Peyer's patch (tissue), 4 donors: ENCODE results near the gene IMPDH2. TPM values are rescaled to one million over a fixed set of nuclear protein-coding genes. Genes with fewer than 3 reads are reported as not detected.
"Not testable (repeated sequence)": the region's sequence is repeated elsewhere in the genome, so short reads cannot be mapped to it uniquely, and the experiment has no call there.

ENCODE experiments used
- DNase-seq, 3 donors: peaks; one replicate each; pipeline ENCODE4 v3.0.0-alpha.2; 2017 to 2019
- H3K27ac ChIP-seq, 4 donors: fragments of 200-600 bp; sonication (generic); one replicate each; pipeline ENCODE4 v1.5.1; 2016 to 2019
- H3K27me3 ChIP-seq, 2 donors: fragments of 200-600 bp; sonication (generic); one replicate each; pipeline ENCODE4 v1.5.1; 2019
- H3K36me3 ChIP-seq, 3 donors: fragments of 200-600 bp; sonication (generic); one replicate each; pipeline ENCODE4 v1.5.1; 2016 to 2019
- H3K4me1 ChIP-seq, 4 donors: fragments of 200-600 bp; sonication (generic); one replicate each; pipeline ENCODE4 v1.5.1; 2016 to 2019
- H3K4me3 ChIP-seq, 4 donors: fragments of 200-600 bp; sonication (generic); 1 replicate in 3 of 4; 2 replicates in 1 of 4; pipeline ENCODE4 v1.5.1; 2016 to 2019; ENCODE audit warnings: mild to moderate bottlenecking in 1 of 4
- H3K9me3 ChIP-seq, 4 donors: fragments of 200-600 bp; sonication (generic); one replicate each; pipeline ENCODE4 v1.5.1; 2016 to 2019; ENCODE audit warnings: mild to moderate bottlenecking in 1 of 4
- CTCF ChIP-seq, 6 experiments: fragments of 450-650 bp in 4 of 6; fragments of 200-600 bp in 2 of 6; sonication (generic) in 1 of 6; IDR thresholded peaks; one replicate each; pipeline ENCODE4 v1.5.1; 2017 to 2019; ENCODE audit warnings: antibody characterized with exemption in 6 of 6, mild to moderate bottlenecking in 3 of 6, moderate library complexity in 1 of 6
- POLR2A ChIP-seq, 2 donors: fragments of 450-650 bp; IDR thresholded peaks; one replicate each; pipeline ENCODE4 v1.5.1; 2017; ENCODE audit warnings: antibody characterized with exemption in 2 of 2, mild to moderate bottlenecking in 2 of 2, moderate library complexity in 2 of 2
- total RNA-seq, 4 donors: library from RNA; depleted of rRNA; stranded (reverse); fragments of >200 nt; gene quantifications; one replicate each; pipeline ENCODE4 v1.1.0, GENCODE V29; 2016

Gene IMPDH2
- total RNA-seq, 4 donors from 2014 or later: 58.8 to 149 (median 68.5) TPM

- Histone ChIP-seq H3K4me1 (peaks cover 0 to 26% (median 9%) of the 10 kb centered on the region in 4 donors), H3K36me3 (peaks cover 0 to 51% (median 0%) of the 10 kb centered on the region in 3 donors), H3K4me3 (no peak overlapping the region), H3K27ac (no peak overlapping the region), H3K27me3 (no peaks in the 10 kb centered on the region), H3K9me3 (no peaks in the 10 kb centered on the region)
- TF ChIP-seq CTCF (IDR thresholded peaks at IDR 0.05): peak; percentile 30 to 72 (median 56)
- no peak for TF ChIP-seq POLR2A (IDR thresholded peaks at IDR 0.05)
- DNase-seq: peak; percentile 51 to 79 (median 77)
Measured at GRCh38 chr3:49013738-49014660, 15.2 kb downstream of the IMPDH2 start.

GRCh38 chr3:49013113-49013737 is 16.0 kb downstream of the IMPDH2 start:
- no peak for DNase-seq
- H3K27ac ChIP-seq: no peak overlapping the region
- H3K27me3 ChIP-seq: no peaks in the 10 kb centered on the region
- H3K36me3 ChIP-seq: peaks cover 0 to 51% (median 0%) of the 10 kb centered on the region in 3 donors
- H3K9me3 ChIP-seq: no peaks in the 10 kb centered on the region
- peaks cover 0 to 28% (median 9%) of the 10 kb centered on the region in 4 donors for H3K4me1 ChIP-seq
- H3K4me3 ChIP-seq: no peak overlapping the region
- TF ChIP-seq CTCF (IDR thresholded peaks at IDR 0.05): no peak
- TF ChIP-seq POLR2A (IDR thresholded peaks at IDR 0.05): no peak

- Histone ChIP-seq H3K4me1 (peaks cover 0 to 27% (median 7%) of the 10 kb centered on the region in 4 donors), H3K27ac (no peak overlapping the region), H3K36me3 (peaks cover 0 to 51% (median 0%) of the 10 kb centered on the region in 3 donors), H3K9me3 (no peaks in the 10 kb centered on the region), H3K27me3 (no peaks in the 10 kb centered on the region), H3K4me3 (no peak overlapping the region)
- DNase-seq: no peak
- TF ChIP-seq POLR2A (IDR thresholded peaks at IDR 0.05) (no peak), CTCF (IDR thresholded peaks at IDR 0.05) (no peak)
Measured at GRCh38 chr3:49012441-49013017, 16.7 kb downstream of the IMPDH2 start.

- peaks cover 0 to 28% (median 0%) of the 10 kb centered on the region in 3 donors for H3K36me3 ChIP-seq
- no peak overlapping the region for H3K4me3 ChIP-seq
- H3K4me1 ChIP-seq: peaks cover 0 to 32% (median 3%) of the 10 kb centered on the region in 4 donors
- H3K27me3 ChIP-seq: no peaks in the 10 kb centered on the region
- no peak overlapping the region for H3K27ac ChIP-seq
- H3K9me3 ChIP-seq: no peaks in the 10 kb centered on the region
- no peak for TF ChIP-seq POLR2A (IDR thresholded peaks at IDR 0.05)
- TF ChIP-seq CTCF (IDR thresholded peaks at IDR 0.05): no peak
- no peak for DNase-seq
Measured at GRCh38 chr3:49009396-49009795, 19.8 kb downstream of the IMPDH2 start.

- not testable (repeated sequence) for H3K27me3 ChIP-seq, H3K9me3 ChIP-seq, DNase-seq
- Histone ChIP-seq H3K27ac (peak overlapping the region; percentile 88 to 94 (median 93)), H3K36me3 (peaks cover 0 to 20% (median 0%) of the 10 kb centered on the region in 3 donors), H3K4me3 (peak overlapping the region in 2 of 4 donors; percentile 71 to 76), H3K4me1 (peaks cover 0 to 32% (median 3%) of the 10 kb centered on the region in 4 donors)
Measured at GRCh38 chr3:49008627-49009026, 20.6 kb downstream of the IMPDH2 start.
